B cell (primary cell): ENCODE measurements around the gene EXD2. TPM values are rescaled to one million over a fixed set of nuclear protein-coding genes. Genes with fewer than 3 reads are reported as not detected.

Source experiments
- ATAC-seq: fragments of 200-7000 bp; cut with Tn5 transposase; one replicate; pipeline ENCODE4 v1.10.0; 2021; ENCODE audit warnings: low read depth, mild to moderate bottlenecking, moderate number of reproducible peaks, moderate library complexity
- CTCF ChIA-PET: fragments of 350-600 bp; sonication (Branson Sonifier 250); formaldehyde crosslinking; loops from one replicate; lab custom pipeline; 2021; ENCODE audit warnings: antibody characterized with exemption, inconsistent platforms; lab: Charles Lee
- POLR2A ChIA-PET: fragments of 350-600 bp; sonication (Branson Sonifier 250); formaldehyde crosslinking; loops from one replicate; lab custom pipeline; 2021; ENCODE audit warnings: antibody characterized with exemption; lab: Charles Lee
- DNase-seq: peaks from one replicate; pipeline ENCODE4 v3.0.0; 2013
- H2AFZ ChIP-seq: 2 replicates; pipeline ENCODE4 v1.6.1; 2012; ENCODE audit warnings: mild to moderate bottlenecking, low read depth, low read length; ENCODE audit not compliant: insufficient read depth, poor library complexity, severe bottlenecking
- H3K27ac ChIP-seq, 2 donors: 1 replicate in 1 of 2; 2 replicates in 1 of 2; pipeline ENCODE4 v1.5.1; 2012 to 2013; ENCODE audit warnings: low read length in 2 of 2, mild to moderate bottlenecking in 2 of 2, moderate library complexity in 1 of 2
- H3K27me3 ChIP-seq, 4 experiments: fragments of 200-600 bp in 1 of 4; sonication (generic) in 1 of 4; replicated peaks in 1 of 4; 1 replicate in 2 of 4; 2 replicates in 2 of 4; pipeline versions ENCODE4 v1.6.1 to v1.7.0; 2013 to 2016; ENCODE audit warnings: low read length in 3 of 4, mild to moderate bottlenecking in 2 of 4, mixed read lengths in 1 of 4, moderate library complexity in 1 of 4; ENCODE audit not compliant: insufficient read depth in 4 of 4, control insufficient read depth in 3 of 4; ENCODE audit errors: control extremely low read depth in 1 of 4
- H3K36me3 ChIP-seq, 2 experiments: replicated peaks in 1 of 2; 1 replicate in 1 of 2; 2 replicates in 1 of 2; pipeline versions ENCODE4 v1.6.1 to v1.7.1; 2013; ENCODE audit warnings: low read length in 1 of 2; ENCODE audit not compliant: insufficient read depth in 2 of 2, control insufficient read depth in 1 of 2; ENCODE audit errors: control extremely low read depth in 1 of 2, extremely low read depth in 1 of 2
- H3K4me1 ChIP-seq, 2 donors: fragments of 200-600 bp in 1 of 2; sonication (generic) in 1 of 2; 1 replicate in 1 of 2; 2 replicates in 1 of 2; pipeline versions ENCODE4 v1.5.1 to v1.6.1; 2013 to 2017; ENCODE audit warnings: low read length in 2 of 2; ENCODE audit not compliant: control insufficient read depth in 2 of 2, insufficient read depth in 2 of 2
- H3K4me2 ChIP-seq: replicated peaks from 2 replicates; pipeline ENCODE3; 2012; ENCODE audit warnings: mild to moderate bottlenecking, low read depth, low read length; ENCODE audit not compliant: poor library complexity, severe bottlenecking
- H3K4me3 ChIP-seq, 5 experiments: fragments of 200-600 bp in 1 of 5; sonication (generic) in 1 of 5; 1 replicate in 3 of 5; 2 replicates in 2 of 5; pipeline versions ENCODE4 v1.5.1 to v1.7.0; 2011 to 2016; ENCODE audit warnings: low read length in 4 of 5, mild to moderate bottlenecking in 4 of 5, low read depth in 2 of 5, control low read depth in 1 of 5, moderate library complexity in 1 of 5; ENCODE audit not compliant: insufficient read depth in 1 of 5; ENCODE audit errors: control extremely low read depth in 1 of 5, extremely low read depth in 1 of 5
- H3K79me2 ChIP-seq: fragments of 200-600 bp; sonication (generic); one replicate; pipeline ENCODE4 v1.6.0; 2016; ENCODE audit warnings: low read length; ENCODE audit not compliant: control insufficient read depth, insufficient read depth
- H3K9ac ChIP-seq: fragments of 200-600 bp; sonication (generic); 2 replicates; pipeline ENCODE4 v1.6.1; 2017; ENCODE audit warnings: mild to moderate bottlenecking, low read length, moderate library complexity
- H3K9me3 ChIP-seq, 3 donors: one replicate each; pipeline versions ENCODE4 v1.6.1 to v1.7.1; 2013; ENCODE audit warnings: low read length in 2 of 3; ENCODE audit not compliant: control insufficient read depth in 2 of 3, insufficient read depth in 1 of 3; ENCODE audit errors: control extremely low read depth in 1 of 3
- H4K20me1 ChIP-seq: 2 replicates; pipeline ENCODE4 v1.6.0; 2012; ENCODE audit warnings: mild to moderate bottlenecking, low read length; ENCODE audit not compliant: insufficient read depth, control insufficient read depth, poor library complexity, severe bottlenecking
- H3K27ac Mint-ChIP-seq: one replicate; pipeline ENCODE4 v1.8.0; 2021; ENCODE audit warnings: mixed read lengths
- H3K27me3 Mint-ChIP-seq: one replicate; pipeline ENCODE4 v1.8.0; 2021; ENCODE audit warnings: mixed read lengths
- H3K4me1 Mint-ChIP-seq: one replicate; pipeline ENCODE4 v1.8.0; 2021; ENCODE audit warnings: mixed read lengths
- H3K4me3 Mint-ChIP-seq: one replicate; pipeline ENCODE4 v1.8.0; 2021; ENCODE audit warnings: mixed read lengths
- H3K9me3 Mint-ChIP-seq: one replicate; pipeline ENCODE4 v1.8.0; 2022; ENCODE audit warnings: mixed read lengths; ENCODE audit not compliant: insufficient read depth
- EZH2 ChIP-seq: IDR thresholded peaks from 2 replicates; pipeline ENCODE4 v1.6.1; 2012; ENCODE audit warnings: borderline replicate concordance, low read depth, mild to moderate bottlenecking, moderate library complexity, low read length; ENCODE audit not compliant: insufficient read depth, poor library complexity, severe bottlenecking
- WGBS: methylation state at CpG from one replicate; pipeline ENCODE4 v1.1.5; 2013; ENCODE audit warnings: missing lambda C conversion rate; ENCODE audit not compliant: insufficient coverage; 5-methylcytosine and 5-hydroxymethylcytosine counted together
- intact Hi-C: fragments of 100-400 bp; cut with micrococcal nuclease; formaldehyde crosslinking; loops from one replicate; pipeline ENCODE4 v1.10.0; 2022
- polyA plus RNA-seq: library from polyadenylated mRNA; depleted of rRNA; stranded (reverse); fragments of >200 nt; gene quantifications from 2 replicates; pipeline ENCODE4 v1.2.3, GENCODE V29; 2012
- total RNA-seq, 2 donors: library from RNA; stranded (reverse); fragments of 120-200 nt in 1 of 2; gene quantifications; 1 replicate in 1 of 2; 2 replicates in 1 of 2; pipeline versions ENCODE4 v1.2.3 to v1.2.4, GENCODE V29; 2013 to 2022
- TF ChIP-seq, protein P1 (sequence below): fragments of 200-600 bp; IDR thresholded peaks from one replicate; pipeline ENCODE4 v1.8.0; 2022; ENCODE audit warnings: antibody characterized with exemption, mild to moderate bottlenecking

Gene EXD2
- total and polyA plus RNA-seq, 2 donors (not counting 1 experiment from before 2014, with no cell fraction given): 3.6 to 10.0 TPM

DNA sequence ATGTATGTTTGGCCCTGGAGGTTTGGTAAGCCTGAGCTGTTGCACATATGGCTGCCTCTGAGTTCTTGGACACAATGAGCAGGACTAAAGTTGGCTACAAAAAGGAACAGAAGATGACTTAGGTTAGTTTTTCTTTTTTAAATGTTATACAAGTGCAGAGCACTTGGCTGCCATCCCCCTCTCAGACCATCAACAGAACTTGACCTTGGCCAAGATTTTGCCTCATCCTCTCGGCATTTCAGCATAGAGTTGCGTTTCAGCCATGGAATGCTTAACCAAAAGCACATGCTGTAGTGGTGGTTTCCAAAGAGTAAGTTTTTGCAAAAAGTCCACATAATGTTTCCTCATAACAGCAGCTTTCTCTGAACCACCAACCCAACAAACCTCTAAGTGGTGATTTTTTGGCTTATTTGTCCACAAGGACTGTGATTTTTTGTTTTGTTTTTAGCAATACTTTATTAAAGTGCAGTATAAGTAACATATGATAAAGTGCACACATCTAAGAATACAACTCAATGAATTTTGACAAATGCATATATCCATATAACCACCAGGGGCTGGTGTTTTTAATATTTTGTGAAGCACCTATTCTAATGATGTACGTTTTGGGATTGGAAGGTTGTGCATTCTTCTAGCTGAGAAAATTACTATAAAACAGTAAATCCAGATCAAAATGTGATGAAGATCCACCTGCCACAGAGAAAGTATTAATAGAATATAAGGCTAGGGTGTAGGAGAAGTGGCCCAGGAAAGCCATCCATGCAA lies 56.6 kb downstream of the EXD2 start:
- intact Hi-C loops: loop anchor here (10.0 kb wide), 1 partner anchor 477 kb away; no protein-coding TSS in a partner anchor

DNA sequence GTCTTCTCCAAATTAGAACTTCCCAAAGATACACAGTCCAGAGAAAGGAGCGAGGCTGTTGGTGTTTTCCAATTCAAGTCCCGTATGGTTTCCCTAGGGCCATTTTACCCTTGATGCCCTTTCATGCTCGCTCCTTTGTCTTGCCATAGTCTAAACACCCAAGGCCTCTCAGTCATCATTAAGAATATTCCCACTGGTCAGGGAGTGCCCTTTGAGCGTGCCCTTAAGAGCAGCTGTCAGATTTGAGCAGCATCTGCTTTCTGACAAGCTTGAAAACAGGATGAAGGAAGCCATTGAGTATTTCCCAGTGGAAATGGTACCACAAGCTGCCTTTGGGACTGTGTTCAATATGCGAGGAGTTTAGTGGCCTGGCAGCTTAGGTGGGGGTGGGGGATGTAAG lies 58.3 kb downstream of the EXD2 start:
- Mint-ChIP-seq H3K4me3 (no peak overlapping the region), H3K27ac (no peak overlapping the region), H3K4me1 (peaks cover 2% of the 10 kb centered on the region), H3K27me3 (peaks cover 23% of the 10 kb centered on the region), H3K9me3 (no peaks in the 10 kb centered on the region)
- ChIA-PET CTCF (interaction anchor here (1.1 to 3.1 kb wide), 2 partner anchors 10 to 210 kb away, joined by 3 to 15 read pairs; no protein-coding TSS in a partner anchor), POLR2A (no interaction called here)
- intact Hi-C loops: loop anchor here (10.0 kb wide), 1 partner anchor 475 kb away; no protein-coding TSS in a partner anchor
- Histone ChIP-seq H3K79me2 (no peaks in the 10 kb centered on the region), H3K4me1 (no peaks in the 10 kb centered on the region), H3K27me3 (peaks cover 0 to 8% (median 0%) of the 10 kb centered on the region in 4 experiments), H3K36me3 (no peaks in the 10 kb centered on the region), H4K20me1 (no peaks in the 10 kb centered on the region), H3K27ac (no peak overlapping the region), H2AFZ (no peak overlapping the region), H3K9ac (no peak overlapping the region), H3K4me2 (no peak overlapping the region), H3K9me3 (no peaks in the 10 kb centered on the region), H3K4me3 (no peak overlapping the region)
- TF ChIP-seq, protein P1, sequence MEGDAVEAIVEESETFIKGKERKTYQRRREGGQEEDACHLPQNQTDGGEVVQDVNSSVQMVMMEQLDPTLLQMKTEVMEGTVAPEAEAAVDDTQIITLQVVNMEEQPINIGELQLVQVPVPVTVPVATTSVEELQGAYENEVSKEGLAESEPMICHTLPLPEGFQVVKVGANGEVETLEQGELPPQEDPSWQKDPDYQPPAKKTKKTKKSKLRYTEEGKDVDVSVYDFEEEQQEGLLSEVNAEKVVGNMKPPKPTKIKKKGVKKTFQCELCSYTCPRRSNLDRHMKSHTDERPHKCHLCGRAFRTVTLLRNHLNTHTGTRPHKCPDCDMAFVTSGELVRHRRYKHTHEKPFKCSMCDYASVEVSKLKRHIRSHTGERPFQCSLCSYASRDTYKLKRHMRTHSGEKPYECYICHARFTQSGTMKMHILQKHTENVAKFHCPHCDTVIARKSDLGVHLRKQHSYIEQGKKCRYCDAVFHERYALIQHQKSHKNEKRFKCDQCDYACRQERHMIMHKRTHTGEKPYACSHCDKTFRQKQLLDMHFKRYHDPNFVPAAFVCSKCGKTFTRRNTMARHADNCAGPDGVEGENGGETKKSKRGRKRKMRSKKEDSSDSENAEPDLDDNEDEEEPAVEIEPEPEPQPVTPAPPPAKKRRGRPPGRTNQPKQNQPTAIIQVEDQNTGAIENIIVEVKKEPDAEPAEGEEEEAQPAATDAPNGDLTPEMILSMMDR: no peak
- TF ChIP-seq EZH2: no peak
- ATAC-seq (no peak), DNase-seq (no peak)
- 100% methylated on average over 1 of the region's 5 CpGs for WGBS

More for the DNA sequence above, 56.6 kb downstream of the EXD2 start:
- Mint-ChIP-seq H3K4me3 (no peak overlapping the region), H3K4me1 (peaks cover 2% of the 10 kb centered on the region), H3K9me3 (no peaks in the 10 kb centered on the region), H3K27me3 (peaks cover 14% of the 10 kb centered on the region), H3K27ac (no peak overlapping the region)
- CTCF ChIA-PET: interaction anchor here (1.0 to 3.1 kb wide), 3 partner anchors 12 to 327 kb away, joined by 3 to 15 read pairs (median 5); no protein-coding TSS in a partner anchor
- Histone ChIP-seq H3K9ac (no peak overlapping the region), H2AFZ (no peak overlapping the region), H3K36me3 (no peaks in the 10 kb centered on the region), H3K27ac (no peak overlapping the region), H4K20me1 (no peaks in the 10 kb centered on the region), H3K79me2 (no peaks in the 10 kb centered on the region), H3K4me1 (no peaks in the 10 kb centered on the region), H3K4me2 (no peak overlapping the region), H3K27me3 (peaks cover 0 to 5% (median 0%) of the 10 kb centered on the region in 4 experiments), H3K9me3 (no peaks in the 10 kb centered on the region), H3K4me3 (no peak overlapping the region)
- no peak for ATAC-seq
- DNase-seq: no peak
- POLR2A ChIA-PET: no interaction called here
- WGBS: no CpG with 5 or more reads among the region's 3 CpGs
- TF ChIP-seq, protein P1: peak; percentile 22
- TF ChIP-seq EZH2: no peak
